HUES6 (cell line): ENCODE measurements around the gene CLEC6A.

Source experiments
- H3K27ac ChIP-seq: 2 replicates; pipeline ENCODE4 v1.7.0; 2013; ENCODE audit warnings: low read depth, mild to moderate bottlenecking, low read length, inconsistent platforms
- H3K27me3 ChIP-seq: 2 replicates; pipeline ENCODE4 v1.6.1; 2013; ENCODE audit warnings: low read length; ENCODE audit not compliant: control insufficient read depth, insufficient read depth
- H3K36me3 ChIP-seq: 2 replicates; pipeline ENCODE4 v1.6.1; 2013; ENCODE audit warnings: low read length; ENCODE audit not compliant: control insufficient read depth, insufficient read depth
- H3K4me1 ChIP-seq: 2 replicates; pipeline ENCODE4 v1.6.1; 2013; ENCODE audit warnings: low read length; ENCODE audit not compliant: control insufficient read depth, insufficient read depth
- H3K4me3 ChIP-seq: 2 replicates; pipeline ENCODE4 v1.5.1; 2013; ENCODE audit warnings: low read depth, low read length
- H3K9ac ChIP-seq: one replicate; pipeline ENCODE4 v1.6.1; 2013; ENCODE audit warnings: mild to moderate bottlenecking, low read length
- H3K9me3 ChIP-seq: 2 replicates; pipeline ENCODE4 v1.6.1; 2013; ENCODE audit warnings: low read depth, low read length; ENCODE audit not compliant: control insufficient read depth, insufficient read depth

Gene CLEC6A

DNA sequence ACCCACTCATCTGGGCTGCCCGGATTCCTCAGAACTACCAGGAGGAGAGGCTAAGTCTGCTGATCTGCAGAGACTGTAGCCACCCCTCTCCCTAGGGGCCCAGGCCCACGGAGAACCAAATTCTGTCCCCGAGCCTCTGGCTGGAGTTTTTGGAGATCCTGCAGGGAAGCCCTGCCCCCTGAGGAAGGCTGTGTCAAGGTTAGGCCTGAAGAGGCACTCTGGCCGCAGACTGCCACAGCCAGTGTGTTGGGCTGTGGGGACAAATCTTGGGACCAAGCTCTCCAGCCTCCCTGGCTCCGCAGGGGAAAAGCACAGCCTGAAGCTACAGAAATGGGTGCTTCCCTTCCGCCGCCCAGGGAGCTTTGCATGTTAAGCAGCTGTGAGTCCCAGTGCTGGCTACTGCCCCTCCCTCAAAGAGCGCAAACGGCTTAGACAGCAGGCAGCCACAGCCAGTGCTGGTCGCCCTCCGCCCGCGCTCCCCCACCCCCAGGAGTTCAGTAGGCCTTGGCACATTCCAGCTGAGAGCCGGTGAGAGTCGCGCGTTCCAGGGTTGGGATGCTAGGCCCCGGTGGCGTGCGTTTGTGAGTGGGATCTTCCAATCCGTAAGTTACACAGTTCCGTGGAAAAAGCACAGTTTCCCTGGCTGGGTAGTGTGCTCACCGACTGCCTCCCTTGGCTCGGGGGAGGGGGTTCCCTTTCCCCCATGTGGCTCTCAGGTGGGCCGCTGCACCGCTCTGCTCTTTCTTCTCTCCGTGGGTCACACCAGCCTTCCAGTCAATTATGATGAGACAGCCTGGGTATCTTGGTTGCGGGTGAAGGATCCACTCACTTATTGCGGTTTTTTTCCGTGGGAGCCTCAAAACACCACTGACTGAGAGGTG is 71.7 kb downstream of the CLEC6A start:
- Histone ChIP-seq H3K36me3 (no peaks in the 10 kb centered on the region), H3K4me3 (no peak overlapping the region), H3K27ac (no peak overlapping the region), H3K27me3 (no peaks in the 10 kb centered on the region), H3K9ac (peak overlapping the region; percentile 13), H3K4me1 (peaks cover 13% of the 10 kb centered on the region), H3K9me3 (peaks cover 14% of the 10 kb centered on the region; the same call in 1 of the 2 replicates)
